ENCODE measurements around the gene ENAH. TPM values are rescaled to one million over a fixed set of nuclear protein-coding genes. Genes with fewer than 3 reads are reported as not detected.

ENAH gene
- total and polyA plus RNA-seq, 4 donors: 15.5 to 89.4 (median 48.4) TPM

GRCh38 chr1:225437710-225438437, 215.0 kb downstream of the ENAH start:
- TF ChIP-seq CTCF (IDR thresholded peaks at IDR 0.05; ENCODE audit: control extremely low read depth, extremely low read depth): no peak
- H3K4me1 ChIP-seq (ENCODE audit: control insufficient read depth in 5 of 5, insufficient read depth in 5 of 5, low read length in 5 of 5): peaks cover 0 to 5% (median 0%) of the 10 kb centered on the region in 5 donors
- no peaks in the 10 kb centered on the region for H3K27me3 ChIP-seq (ENCODE audit: control insufficient read depth in 3 of 3, insufficient read depth in 3 of 3, low read length in 2 of 3)
- ATAC-seq (ENCODE audit: insufficient read depth, low FRiP score) (no peak), DNase-seq (peak in 2 of 3 donors; percentile 32 to 62)
- WGBS, 2 donors: 86 to 89% methylated on average over 5 of the region's 5 CpGs
- no peak overlapping the region for H3K4me3 ChIP-seq
- no peak overlapping the region for H3K27ac ChIP-seq (ENCODE audit: low read depth in 1 of 2, low read length in 1 of 2)
- no peaks in the 10 kb centered on the region for H3K36me3 ChIP-seq (ENCODE audit: control insufficient read depth in 4 of 4, insufficient read depth in 4 of 4, low read length in 4 of 4)
- no peak overlapping the region for H3K9ac ChIP-seq (ENCODE audit: insufficient read depth in 1 of 2, low read length in 2 of 2)
- H3K9me3 ChIP-seq (ENCODE audit: control insufficient read depth in 4 of 4, insufficient read depth in 3 of 4, low read length in 3 of 4): no peaks in the 10 kb centered on the region

Other genes with a start within 250 kb of the ENAH start
- gene LBR, start 225.1 kb downstream of the ENAH start, total RNA-seq: 10 to 100 TPM; 48.1 to 76.6 TPM
- gene LBR, start 225.1 kb downstream of the ENAH start, polyA plus RNA-seq: 10 to 100 TPM; 16.2 to 36.1 TPM
- 100 to 1,000 TPM; 192 to 244 TPM for gene SRP9, start 124.7 kb upstream of the ENAH start, total RNA-seq
- gene SRP9, start 124.7 kb upstream of the ENAH start, polyA plus RNA-seq: 100 to 1,000 TPM; 156 to 172 TPM
- gene EPHX1, start 157.0 kb upstream of the ENAH start, total RNA-seq: 100 to 1,000 TPM; 114 to 115 TPM
- gene EPHX1, start 157.0 kb upstream of the ENAH start, polyA plus RNA-seq: 10 to 100 TPM; 31.7 to 83.1 TPM
- 100 to 1,000 TPM in 1 of 2 donors, 10 to 100 TPM in 1; 95.5 to 108 TPM for gene TMEM63A, start 229.3 kb upstream of the ENAH start, total RNA-seq
- 10 to 100 TPM; 26.1 to 50.6 TPM for gene TMEM63A, start 229.3 kb upstream of the ENAH start, polyA plus RNA-seq
- 1 to 10 TPM in 1 of 2 donors, under 1 TPM in 1; 0.40 to 2.1 TPM for gene LEFTY1, start 236.0 kb upstream of the ENAH start, total RNA-seq
- gene LEFTY1, start 236.0 kb upstream of the ENAH start, polyA plus RNA-seq: under 1 TPM; 0.12 to 0.29 TPM

Measured in lung (tissue), 12 donors.